Smooth muscle cell (in vitro differentiated cells): Measurements from ENCODE around the gene CFAP54. TPM values are rescaled to one million over a fixed set of nuclear protein-coding genes. Genes with fewer than 3 reads are reported as not detected.

Experiments
- DNase-seq: peaks from one replicate; lab custom pipeline; 2025; ENCODE audit not compliant: unreplicated experiment; lab: John Stamatoyannopoulos, UW
- H2AFZ ChIP-seq: fragments of 200-600 bp; sonication (generic); 2 replicates; pipeline ENCODE4 v1.6.0; 2016; ENCODE audit warnings: antibody characterized with exemption, low read depth, mild to moderate bottlenecking
- H3F3A ChIP-seq: fragments of 200-600 bp; sonication (generic); 2 replicates; pipeline ENCODE4 v1.6.0; 2017; ENCODE audit warnings: antibody characterized with exemption, low read depth
- H3K27ac ChIP-seq: fragments of 200-600 bp; sonication (generic); 2 replicates; pipeline ENCODE4 v1.5.1; 2016; ENCODE audit warnings: low read depth, mild to moderate bottlenecking
- H3K27me3 ChIP-seq: fragments of 200-600 bp; sonication (generic); 2 replicates; pipeline ENCODE4 v1.6.1; 2016; ENCODE audit warnings: low read depth, mild to moderate bottlenecking
- H3K36me3 ChIP-seq: fragments of 200-600 bp; sonication (generic); 2 replicates; pipeline ENCODE4 v1.5.1; 2016; ENCODE audit warnings: low read depth
- H3K4me1 ChIP-seq: fragments of 200-600 bp; sonication (generic); 2 replicates; pipeline ENCODE4 v1.5.1; 2016; ENCODE audit warnings: low read depth
- H3K4me2 ChIP-seq: fragments of 200-600 bp; sonication (generic); 2 replicates; pipeline ENCODE4 v1.6.0; 2016; ENCODE audit warnings: mild to moderate bottlenecking
- H3K4me3 ChIP-seq: fragments of 200-600 bp; sonication (generic); 2 replicates; pipeline ENCODE4 v1.5.1; 2016; ENCODE audit warnings: mild to moderate bottlenecking
- H3K79me2 ChIP-seq: fragments of 200-600 bp; sonication (generic); 2 replicates; pipeline ENCODE4 v1.6.0; 2016; ENCODE audit warnings: low read depth, mild to moderate bottlenecking
- H3K9ac ChIP-seq: fragments of 200-600 bp; sonication (generic); 2 replicates; pipeline ENCODE4 v1.6.0; 2016; ENCODE audit warnings: low read depth
- H3K9me3 ChIP-seq: fragments of 200-600 bp; sonication (generic); replicated peaks from 2 replicates; pipeline ENCODE4 v1.5.1; 2016; ENCODE audit warnings: low read depth
- H4K20me1 ChIP-seq: fragments of 200-600 bp; sonication (generic); 2 replicates; pipeline ENCODE4 v1.6.0; 2016; ENCODE audit warnings: low read depth
- CTCF ChIP-seq: fragments of 200-600 bp; sonication (generic); IDR thresholded peaks from 2 replicates; pipeline ENCODE4 v1.5.1; 2017; ENCODE audit warnings: borderline replicate concordance, mild to moderate bottlenecking, antibody characterized with exemption; ENCODE audit not compliant: insufficient read depth, poor library complexity, severe bottlenecking
- WGBS: methylation state at CpG from one replicate; pipeline ENCODE4 v1.1.7; 2016; ENCODE audit warnings: low lambda C conversion rate; 5-methylcytosine and 5-hydroxymethylcytosine counted together
- polyA plus RNA-seq: library from polyadenylated mRNA; unstranded; fragments of >200 nt; fragmentation: Nextera tagmentation; extraction: Ambion mirVana; gene quantifications from 2 replicates; pipeline ENCODE4 v1.2.1, GENCODE V29; 2016
- total RNA-seq: library from RNA; depleted of rRNA; stranded (reverse); fragments of >200 nt; gene quantifications from 2 replicates; pipeline ENCODE4 v1.2.3, GENCODE V29; 2014

The CFAP54 gene
- total and polyA plus RNA-seq, 2 experiments from 2014 or later = 0.35 to 0.67 TPM

DNA sequence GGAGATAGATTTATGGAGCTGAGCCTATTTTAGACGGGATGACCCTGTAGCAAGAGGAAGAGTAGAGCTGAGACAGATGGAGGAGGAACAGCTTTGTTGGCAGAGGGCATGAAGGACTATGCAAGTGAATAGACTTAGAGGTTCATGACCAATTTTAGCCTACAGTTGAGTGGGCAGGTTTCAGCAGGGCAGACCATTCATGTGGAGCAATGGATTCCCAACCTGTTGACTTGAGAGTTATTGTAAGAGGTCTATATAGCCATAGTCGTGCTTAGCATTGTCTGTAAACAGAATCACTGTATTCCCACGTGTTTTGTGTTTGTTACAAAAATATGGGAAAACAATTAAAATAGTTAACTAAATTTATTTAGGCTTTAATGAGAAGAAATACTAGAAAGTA lies 116.8 kb downstream of the CFAP54 start:
- H3K27ac ChIP-seq = no peak overlapping the region
- H3K79me2 ChIP-seq = no peaks in the 10 kb centered on the region
- H3K9ac ChIP-seq = no peak overlapping the region
- H2AFZ ChIP-seq = no peak overlapping the region
- TF ChIP-seq CTCF = no peak
- no peaks in the 10 kb centered on the region for H3K9me3 ChIP-seq
- no peak overlapping the region for H3K4me2 ChIP-seq
- no peaks in the 10 kb centered on the region for H3K36me3 ChIP-seq
- H4K20me1 ChIP-seq = no peaks in the 10 kb centered on the region
- H3K4me3 ChIP-seq = no peak overlapping the region
- no peaks in the 10 kb centered on the region for H3F3A ChIP-seq
- WGBS = 69% methylated on average over 3 of the region's 3 CpGs
- H3K27me3 ChIP-seq = no peaks in the 10 kb centered on the region
- H3K4me1 ChIP-seq = no peaks in the 10 kb centered on the region
- DNase-seq = no peak

DNA sequence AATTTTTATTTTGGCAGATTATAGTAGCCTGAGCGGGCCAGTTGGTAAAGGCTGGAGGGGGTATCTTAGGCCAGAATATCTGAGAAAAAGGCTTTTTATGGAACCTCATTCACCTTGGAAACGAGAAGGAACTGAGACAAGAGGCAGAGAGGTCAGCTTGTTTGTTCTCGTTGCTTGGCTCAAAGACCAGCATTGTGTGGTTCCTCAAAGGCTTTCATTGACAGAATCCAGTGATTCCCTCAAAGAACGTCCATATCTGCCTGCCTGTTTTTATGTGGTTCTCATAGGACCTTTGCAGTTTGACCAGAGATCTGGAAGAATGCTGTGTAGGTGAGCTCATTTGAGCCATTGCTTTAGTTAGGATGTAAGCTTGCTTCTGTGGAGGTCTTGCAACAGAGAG lies 117.3 kb downstream of the CFAP54 start:
- Histone ChIP-seq H3K36me3 (no peaks in the 10 kb centered on the region), H3K4me3 (no peak overlapping the region), H3K79me2 (no peaks in the 10 kb centered on the region), H3K9ac (no peak overlapping the region), H3F3A (no peaks in the 10 kb centered on the region), H3K4me2 (no peak overlapping the region), H2AFZ (no peak overlapping the region), H3K27me3 (no peaks in the 10 kb centered on the region), H3K4me1 (no peaks in the 10 kb centered on the region), H3K27ac (no peak overlapping the region), H4K20me1 (no peaks in the 10 kb centered on the region), H3K9me3 (no peaks in the 10 kb centered on the region)
- WGBS = 76% methylated on average over 4 of the region's 4 CpGs
- TF ChIP-seq CTCF = no peak
- no peak for DNase-seq

- no peaks in the 10 kb centered on the region for H4K20me1 ChIP-seq
- no peak for DNase-seq
- H3K27me3 ChIP-seq = no peaks in the 10 kb centered on the region
- no peaks in the 10 kb centered on the region for H3K9me3 ChIP-seq
- no peak overlapping the region for H3K9ac ChIP-seq
- no peaks in the 10 kb centered on the region for H3F3A ChIP-seq
- H3K4me3 ChIP-seq = no peak overlapping the region
- no peaks in the 10 kb centered on the region for H3K79me2 ChIP-seq
- no peak for TF ChIP-seq CTCF
- no peak overlapping the region for H3K27ac ChIP-seq
- no peak overlapping the region for H2AFZ ChIP-seq
- H3K36me3 ChIP-seq = no peaks in the 10 kb centered on the region
- H3K4me2 ChIP-seq = no peak overlapping the region
- WGBS = 88% methylated on average over 2 of the region's 2 CpGs
- no peaks in the 10 kb centered on the region for H3K4me1 ChIP-seq
These were observed 127.8 kb downstream of the CFAP54 start for GRCh38 chr12:96617178-96617577.

- Histone ChIP-seq H3F3A (no peaks in the 10 kb centered on the region), H4K20me1 (no peaks in the 10 kb centered on the region), H3K4me1 (peaks cover 21% of the 10 kb centered on the region), H3K27me3 (peaks cover 7% of the 10 kb centered on the region), H3K4me3 (no peak overlapping the region), H3K9me3 (no peaks in the 10 kb centered on the region), H3K36me3 (no peaks in the 10 kb centered on the region), H3K27ac (no peak overlapping the region), H3K9ac (no peak overlapping the region), H2AFZ (no peak overlapping the region), H3K4me2 (peak overlapping the region; percentile 35), H3K79me2 (no peaks in the 10 kb centered on the region)
- no peak for DNase-seq
- TF ChIP-seq CTCF = no peak
These were observed 133.8 kb downstream of the CFAP54 start for GRCh38 chr12:96623155-96623554.
